ENCODE results near the gene SOHLH1. TPM values are rescaled to one million over a fixed set of nuclear protein-coding genes. Genes with fewer than 3 reads are reported as not detected.

SOHLH1 gene
- total and polyA plus RNA-seq, 4 donors: not detected

GRCh38 chr9:135680056-135680455 lies 19.2 kb downstream of the SOHLH1 start:
- Histone ChIP-seq H3K4me3 (no peak overlapping the region), H3K27me3 (ENCODE audit: control insufficient read depth in 3 of 3, insufficient read depth in 3 of 3, low read length in 2 of 3) (no peaks in the 10 kb centered on the region), H3K9me3 (ENCODE audit: control insufficient read depth in 4 of 4, insufficient read depth in 3 of 4, low read length in 3 of 4) (peaks cover 0 to 13% (median 0%) of the 10 kb centered on the region in 4 donors), H3K4me1 (ENCODE audit: control insufficient read depth in 5 of 5, insufficient read depth in 5 of 5, low read length in 5 of 5) (no peaks in the 10 kb centered on the region), H3K27ac (ENCODE audit: low read depth in 1 of 2, low read length in 1 of 2) (no peak overlapping the region), H3K36me3 (ENCODE audit: control insufficient read depth in 4 of 4, insufficient read depth in 4 of 4, low read length in 4 of 4) (no peaks in the 10 kb centered on the region), H3K9ac (ENCODE audit: insufficient read depth in 1 of 2, low read length in 2 of 2) (no peak overlapping the region)
- WGBS, 2 donors: 62 to 72% methylated on average over 16 of the region's 16 CpGs
- TF ChIP-seq CTCF (IDR thresholded peaks at IDR 0.05; ENCODE audit: control extremely low read depth, extremely low read depth): no peak
- no peak for DNase-seq
- ATAC-seq (ENCODE audit: insufficient read depth, low FRiP score): no peak

- Histone ChIP-seq H3K4me1 (ENCODE audit: control insufficient read depth in 5 of 5, insufficient read depth in 5 of 5, low read length in 5 of 5) (no peaks in the 10 kb centered on the region), H3K9ac (ENCODE audit: insufficient read depth in 1 of 2, low read length in 2 of 2) (no peak overlapping the region), H3K27ac (ENCODE audit: low read depth in 1 of 2, low read length in 1 of 2) (no peak overlapping the region), H3K27me3 (ENCODE audit: control insufficient read depth in 3 of 3, insufficient read depth in 3 of 3, low read length in 2 of 3) (no peaks in the 10 kb centered on the region), H3K9me3 (ENCODE audit: control insufficient read depth in 4 of 4, insufficient read depth in 3 of 4, low read length in 3 of 4) (peaks cover 0 to 13% (median 0%) of the 10 kb centered on the region in 4 donors), H3K36me3 (ENCODE audit: control insufficient read depth in 4 of 4, insufficient read depth in 4 of 4, low read length in 4 of 4) (no peaks in the 10 kb centered on the region), H3K4me3 (no peak overlapping the region)
- no peak for DNase-seq
- ATAC-seq (ENCODE audit: insufficient read depth, low FRiP score): no peak
- TF ChIP-seq CTCF (IDR thresholded peaks at IDR 0.05; ENCODE audit: control extremely low read depth, extremely low read depth): no peak
- 90% methylated on average over 20 of the region's 20 CpGs for WGBS, 2 donors
Observed at GRCh38 chr9:135678236-135679017, 20.9 kb downstream of the SOHLH1 start.

DNA sequence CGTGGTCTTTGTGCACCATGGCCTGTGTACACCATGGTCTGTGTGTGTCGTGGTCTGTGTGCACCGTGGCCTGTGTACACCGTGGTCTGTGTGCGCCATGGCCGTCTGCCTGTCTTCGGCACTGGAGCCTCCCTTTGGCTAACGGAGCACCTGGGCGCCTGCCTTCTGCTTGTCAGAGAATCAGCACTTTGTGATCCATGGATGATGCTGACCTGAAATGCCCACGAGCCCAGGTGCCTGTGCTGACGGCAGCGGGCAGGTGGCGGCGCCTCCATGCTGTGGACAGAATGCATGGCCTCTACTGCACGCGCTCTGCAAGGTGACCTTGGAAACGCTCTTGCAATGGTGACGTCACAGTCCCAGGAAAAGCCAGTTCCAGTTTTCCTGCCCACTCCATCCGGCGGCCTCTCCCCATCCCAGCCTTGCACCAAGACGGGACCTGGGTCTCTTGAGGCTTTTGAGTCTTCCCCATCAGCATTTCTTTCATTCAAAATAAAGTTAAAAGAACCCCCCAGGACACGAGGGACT lies 21.6 kb downstream of the SOHLH1 start:
- TF ChIP-seq CTCF (IDR thresholded peaks at IDR 0.05; ENCODE audit: control extremely low read depth, extremely low read depth): no peak
- Histone ChIP-seq H3K4me3 (no peak overlapping the region), H3K9me3 (ENCODE audit: control insufficient read depth in 4 of 4, insufficient read depth in 3 of 4, low read length in 3 of 4) (peaks cover 0 to 13% (median 0%) of the 10 kb centered on the region in 4 donors), H3K27ac (ENCODE audit: low read depth in 1 of 2, low read length in 1 of 2) (no peak overlapping the region), H3K27me3 (ENCODE audit: control insufficient read depth in 3 of 3, insufficient read depth in 3 of 3, low read length in 2 of 3) (peaks cover 0 to 3% (median 0%) of the 10 kb centered on the region in 3 donors), H3K36me3 (ENCODE audit: control insufficient read depth in 4 of 4, insufficient read depth in 4 of 4, low read length in 4 of 4) (no peaks in the 10 kb centered on the region), H3K9ac (ENCODE audit: insufficient read depth in 1 of 2, low read length in 2 of 2) (no peak overlapping the region), H3K4me1 (ENCODE audit: control insufficient read depth in 5 of 5, insufficient read depth in 5 of 5, low read length in 5 of 5) (no peaks in the 10 kb centered on the region)
- no peak for ATAC-seq (ENCODE audit: insufficient read depth, low FRiP score)
- WGBS, 2 donors: 82 to 88% methylated on average over 22 of the region's 22 CpGs
- no peak for DNase-seq

Data from lung (tissue), 12 donors.